ENCODE results near the gene LRRC4C.

Gene LRRC4C

DNA sequence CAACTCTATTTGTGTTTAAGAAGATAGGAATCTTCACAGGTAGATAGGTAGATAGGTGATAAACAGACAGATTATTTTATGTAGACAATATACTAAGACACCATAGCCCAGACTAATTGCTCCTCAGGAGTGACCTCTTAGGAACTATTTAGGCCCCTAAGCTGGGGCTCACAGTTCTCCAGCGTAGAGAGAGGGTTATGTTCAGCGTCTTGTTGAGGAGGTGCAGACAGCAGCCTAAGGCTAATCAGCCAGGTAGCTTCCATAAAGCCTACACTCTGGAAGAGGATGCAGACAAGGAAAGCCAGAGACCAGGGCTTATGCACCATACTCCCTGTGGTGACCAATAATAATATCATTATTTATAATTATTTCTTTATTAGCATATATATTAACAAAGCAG, 705.2 kb downstream of the LRRC4C start:
- no peaks in the 10 kb centered on the region for H3K27me3 Mint-ChIP-seq
- H3K36me3 Mint-ChIP-seq (ENCODE audit: low read depth): no peaks in the 10 kb centered on the region

DNA sequence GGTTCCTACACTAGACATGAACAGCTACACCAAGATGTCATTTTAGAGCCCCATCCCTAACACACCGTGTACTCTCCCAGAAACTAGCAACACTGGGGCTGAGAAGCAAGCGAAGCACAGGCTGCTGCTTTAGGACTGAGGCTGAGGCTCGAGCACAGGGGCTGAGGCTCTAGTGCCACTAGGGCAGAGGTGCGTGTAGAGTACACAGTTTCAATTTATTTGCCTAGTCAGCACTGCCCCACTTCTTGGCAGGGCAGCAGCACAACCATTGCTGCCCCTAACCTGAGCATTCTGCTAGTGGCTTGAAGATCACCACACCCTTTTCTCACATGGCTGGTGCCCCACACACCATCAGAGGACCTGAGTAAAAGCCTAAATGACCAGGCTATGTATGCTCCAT, 713.2 kb downstream of the LRRC4C start:
- Mint-ChIP-seq H3K4me3 (no peak overlapping the region), H3K27me3 (no peaks in the 10 kb centered on the region), H3K4me1 (ENCODE audit: low read depth) (no peaks in the 10 kb centered on the region), H3K9me3 (peaks cover 27% of the 10 kb centered on the region), H3K36me3 (ENCODE audit: low read depth) (no peaks in the 10 kb centered on the region), H3K27ac (no peak overlapping the region)
- no peak for DNase-seq

More for the DNA sequence above, 705.2 kb downstream of the LRRC4C start:
- no peak overlapping the region for H3K27ac Mint-ChIP-seq
- H3K9me3 Mint-ChIP-seq: peaks cover 17% of the 10 kb centered on the region
- no peak overlapping the region for H3K4me3 Mint-ChIP-seq
- DNase-seq: no peak
- H3K4me1 Mint-ChIP-seq (ENCODE audit: low read depth): no peaks in the 10 kb centered on the region

DNA sequence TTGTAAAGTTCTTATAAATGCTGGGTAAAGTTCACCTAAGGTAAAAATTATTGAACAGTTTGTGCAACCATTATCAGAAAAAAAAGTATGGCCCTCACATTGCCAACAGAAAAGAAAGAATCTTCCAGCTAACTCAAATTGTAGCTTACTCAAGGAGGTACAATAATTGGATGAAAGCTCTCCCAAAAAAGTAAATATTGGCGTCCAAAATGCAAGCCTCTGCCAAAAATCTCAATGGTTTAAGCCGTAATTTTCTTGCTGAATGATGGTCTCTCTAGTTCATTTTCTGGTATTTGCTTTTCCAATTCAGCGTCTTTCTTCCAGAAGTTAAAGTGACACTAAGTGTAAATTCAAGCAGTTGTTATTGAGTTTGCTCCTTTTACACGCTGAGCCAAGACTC, 727.3 kb downstream of the LRRC4C start:
- Mint-ChIP-seq H3K27me3 (no peaks in the 10 kb centered on the region), H3K4me3 (no peak overlapping the region), H3K27ac (no peak overlapping the region), H3K4me1 (ENCODE audit: low read depth) (no peaks in the 10 kb centered on the region), H3K36me3 (ENCODE audit: low read depth) (no peaks in the 10 kb centered on the region), H3K9me3 (peaks cover 22% of the 10 kb centered on the region)
- DNase-seq: no peak

DNA sequence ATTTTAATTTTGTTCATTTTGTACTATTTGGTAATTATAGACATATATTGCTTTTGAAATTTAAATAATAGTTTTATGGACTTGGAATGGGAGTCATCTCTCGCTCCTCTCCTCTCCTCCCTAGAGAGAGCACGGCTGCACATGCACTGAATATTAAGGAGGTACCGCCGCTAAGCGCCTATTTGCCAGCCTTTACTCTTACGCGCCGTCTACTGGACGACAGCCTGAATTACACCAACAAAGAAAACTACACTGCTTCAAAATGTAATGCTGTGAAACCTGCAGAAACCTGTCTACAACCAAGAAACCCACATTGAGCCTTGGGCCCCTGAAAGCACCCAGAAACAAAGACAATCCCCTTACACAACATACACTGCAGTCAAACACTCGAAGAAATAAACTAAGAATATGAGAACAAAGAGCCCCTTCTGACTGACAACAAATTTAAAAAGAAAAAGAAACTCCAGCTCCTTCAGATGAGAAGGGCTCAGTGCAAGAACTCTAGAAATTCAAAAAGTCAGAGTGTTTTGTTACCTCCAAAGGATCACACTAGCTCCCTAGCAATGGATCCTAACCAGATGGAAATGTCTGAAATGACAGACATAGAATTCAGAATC, 737.2 kb downstream of the LRRC4C start:
- Mint-ChIP-seq H3K4me1 (ENCODE audit: low read depth) (no peaks in the 10 kb centered on the region), H3K4me3 (no peak overlapping the region), H3K27ac (no peak overlapping the region), H3K9me3 (peaks cover 28% of the 10 kb centered on the region), H3K27me3 (no peaks in the 10 kb centered on the region), H3K36me3 (ENCODE audit: low read depth) (no peaks in the 10 kb centered on the region)
- no peak for DNase-seq

DNA sequence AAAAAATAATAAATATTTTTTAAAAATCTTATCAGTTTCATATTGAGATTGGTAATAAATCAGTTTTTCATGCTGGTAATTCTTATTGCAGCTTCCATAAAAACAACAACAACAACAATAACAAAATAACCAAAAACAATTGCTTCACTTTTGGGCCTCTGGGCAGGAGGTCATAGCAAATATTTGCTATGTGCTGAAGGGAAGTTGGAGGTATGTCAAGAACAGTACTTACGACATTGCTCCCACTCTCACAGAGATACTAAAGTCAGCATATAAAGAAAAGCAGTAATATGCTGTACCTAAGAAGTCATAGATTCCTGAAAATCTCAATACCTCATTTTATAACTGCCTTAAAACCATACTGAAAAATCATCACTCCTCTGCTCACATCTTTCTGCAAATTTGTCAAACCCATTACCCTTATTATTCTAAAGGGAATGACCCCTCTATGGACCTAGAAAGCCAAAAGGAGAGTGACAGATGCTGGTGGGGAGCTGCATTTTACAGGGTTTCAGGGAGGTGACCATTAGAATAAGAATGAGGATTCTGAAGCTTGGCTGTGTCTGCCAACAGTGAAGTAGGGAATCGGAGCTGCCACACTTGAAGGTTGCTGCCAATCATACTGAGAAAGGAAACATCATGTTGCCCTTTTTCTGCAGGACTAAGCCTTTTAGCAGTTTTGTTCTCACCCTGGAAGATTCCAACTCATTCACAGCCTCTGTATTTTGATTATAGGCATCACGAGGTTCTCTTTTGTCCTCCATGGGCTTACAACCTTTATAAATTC, 742.9 kb downstream of the LRRC4C start:
- Mint-ChIP-seq H3K27ac (no peak overlapping the region), H3K4me3 (no peak overlapping the region)

DNA sequence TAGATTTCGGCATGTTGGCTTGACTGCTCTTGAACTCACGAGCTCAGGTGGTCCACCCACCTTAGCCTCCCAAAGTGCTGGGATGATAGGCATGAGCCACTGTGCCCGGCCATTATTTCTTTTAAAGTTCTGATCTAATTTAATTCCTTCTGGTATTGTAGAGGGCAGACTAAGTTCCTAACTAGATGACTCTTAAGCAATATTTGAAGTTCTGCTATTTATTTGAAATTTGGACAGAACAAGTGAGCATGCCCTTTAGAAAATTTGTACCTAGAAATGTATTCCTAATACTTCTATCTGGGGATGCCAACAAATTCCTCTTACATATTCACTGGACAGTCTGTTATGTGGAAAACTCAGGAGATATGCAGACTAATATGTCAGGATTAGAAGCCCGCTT, 746.4 kb downstream of the LRRC4C start:
- no peaks in the 10 kb centered on the region for H3K27me3 Mint-ChIP-seq
- H3K36me3 Mint-ChIP-seq (ENCODE audit: low read depth): no peaks in the 10 kb centered on the region
- no peak overlapping the region for H3K4me3 Mint-ChIP-seq
- DNase-seq: no peak
- peaks cover 14% of the 10 kb centered on the region for H3K9me3 Mint-ChIP-seq
- H3K4me1 Mint-ChIP-seq (ENCODE audit: low read depth): no peaks in the 10 kb centered on the region
- H3K27ac Mint-ChIP-seq: no peak overlapping the region

More for the DNA sequence above, 742.9 kb downstream of the LRRC4C start:
- Mint-ChIP-seq H3K36me3 (ENCODE audit: low read depth) (no peaks in the 10 kb centered on the region), H3K9me3 (peaks cover 14% of the 10 kb centered on the region), H3K27me3 (no peaks in the 10 kb centered on the region), H3K4me1 (ENCODE audit: low read depth) (no peaks in the 10 kb centered on the region)
- no peak for DNase-seq

DNA sequence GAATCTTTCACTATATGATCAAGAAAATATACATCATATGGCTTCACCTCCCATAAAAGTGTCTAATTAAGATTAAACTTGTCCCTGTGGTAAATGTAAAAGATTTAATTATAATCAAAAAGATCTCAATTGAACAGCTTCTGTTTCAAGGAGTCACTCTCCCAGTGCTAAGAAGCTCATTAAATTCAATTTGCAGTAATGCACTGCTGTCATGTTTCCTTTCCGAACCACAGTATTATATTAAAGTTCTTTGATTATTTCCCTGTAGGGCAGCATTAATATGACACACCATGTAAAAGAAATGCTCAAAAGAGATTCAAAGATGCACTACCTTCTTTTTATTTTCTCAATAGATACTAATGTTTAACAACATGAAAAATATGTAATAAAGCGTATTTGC, 758.4 kb downstream of the LRRC4C start:
- no peaks in the 10 kb centered on the region for H3K27me3 Mint-ChIP-seq
- no peaks in the 10 kb centered on the region for H3K36me3 Mint-ChIP-seq (ENCODE audit: low read depth)
- no peak overlapping the region for H3K27ac Mint-ChIP-seq
- no peak overlapping the region for H3K4me3 Mint-ChIP-seq
- no peaks in the 10 kb centered on the region for H3K4me1 Mint-ChIP-seq (ENCODE audit: low read depth)
- DNase-seq: no peak
- peaks cover 13% of the 10 kb centered on the region for H3K9me3 Mint-ChIP-seq

DNA sequence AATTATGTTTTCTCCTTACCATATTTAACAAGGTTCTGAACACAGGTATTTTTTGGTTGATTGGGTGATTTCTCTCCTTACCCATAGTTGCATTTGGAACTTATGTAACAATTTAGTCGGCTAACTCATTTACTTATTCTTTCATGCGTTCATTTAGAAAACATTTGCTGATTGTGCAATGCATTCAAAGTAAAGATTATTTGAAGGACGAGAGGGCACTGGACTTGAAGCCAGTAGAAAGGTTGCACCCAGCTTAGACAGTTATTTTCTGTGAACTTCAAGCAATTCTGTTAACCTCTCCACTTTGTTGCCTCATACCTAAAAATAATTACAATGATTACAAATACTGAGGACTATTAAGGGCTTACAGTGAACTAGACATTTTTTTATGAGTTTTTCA, 769.6 kb downstream of the LRRC4C start:
- Mint-ChIP-seq H3K9me3 (peaks cover 25% of the 10 kb centered on the region), H3K4me3 (no peak overlapping the region), H3K27me3 (no peaks in the 10 kb centered on the region), H3K36me3 (ENCODE audit: low read depth) (no peaks in the 10 kb centered on the region), H3K27ac (no peak overlapping the region), H3K4me1 (ENCODE audit: low read depth) (no peaks in the 10 kb centered on the region)
- DNase-seq: no peak

DNA sequence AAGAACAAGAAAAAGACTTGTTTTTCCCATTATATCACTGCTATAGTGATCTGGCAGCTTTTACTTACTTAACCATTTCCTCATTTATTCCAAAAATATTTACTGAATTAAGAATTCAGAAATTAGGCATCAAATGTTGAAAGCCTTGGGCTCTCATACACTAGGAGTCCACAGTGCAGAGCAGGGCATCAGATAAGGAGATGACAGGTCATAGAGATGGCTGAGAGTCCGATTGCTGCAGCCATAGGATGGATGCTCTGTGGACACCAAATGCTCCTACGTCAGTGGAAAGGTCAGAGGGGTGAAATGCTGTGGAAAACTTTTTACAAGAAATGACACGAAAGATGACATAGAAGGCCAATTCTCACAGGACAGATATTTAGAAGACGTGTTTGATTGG, 771.1 kb downstream of the LRRC4C start:
- no peak overlapping the region for H3K27ac Mint-ChIP-seq
- DNase-seq: no peak
- H3K4me1 Mint-ChIP-seq (ENCODE audit: low read depth): no peaks in the 10 kb centered on the region
- H3K27me3 Mint-ChIP-seq: no peaks in the 10 kb centered on the region
- no peak overlapping the region for H3K4me3 Mint-ChIP-seq
- no peaks in the 10 kb centered on the region for H3K36me3 Mint-ChIP-seq (ENCODE audit: low read depth)
- peaks cover 22% of the 10 kb centered on the region for H3K9me3 Mint-ChIP-seq

DNA sequence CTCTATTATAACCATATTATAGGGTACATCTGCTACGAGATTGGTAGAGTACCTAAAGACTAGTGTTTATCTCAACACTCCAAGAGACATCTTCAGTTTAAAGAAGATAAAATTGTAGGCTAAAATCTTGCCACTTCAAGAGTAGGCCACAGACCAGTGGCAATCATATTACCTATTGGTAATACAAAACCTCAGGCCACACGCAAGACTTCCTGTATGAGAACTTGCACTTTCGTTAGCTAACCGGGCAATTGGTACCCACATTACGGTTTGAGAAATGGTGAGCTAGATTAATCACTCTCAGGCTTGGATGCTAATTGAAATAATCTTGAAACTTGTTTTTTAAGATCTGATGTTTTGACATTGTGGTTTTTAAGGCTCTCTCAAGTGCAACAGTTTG, 772.7 kb downstream of the LRRC4C start:
- DNase-seq: no peak
- H3K9me3 Mint-ChIP-seq: peaks cover 17% of the 10 kb centered on the region
- H3K36me3 Mint-ChIP-seq (ENCODE audit: low read depth): no peaks in the 10 kb centered on the region
- H3K4me3 Mint-ChIP-seq: no peak overlapping the region
- H3K4me1 Mint-ChIP-seq (ENCODE audit: low read depth): no peaks in the 10 kb centered on the region
- H3K27me3 Mint-ChIP-seq: no peaks in the 10 kb centered on the region
- no peak overlapping the region for H3K27ac Mint-ChIP-seq

DNA sequence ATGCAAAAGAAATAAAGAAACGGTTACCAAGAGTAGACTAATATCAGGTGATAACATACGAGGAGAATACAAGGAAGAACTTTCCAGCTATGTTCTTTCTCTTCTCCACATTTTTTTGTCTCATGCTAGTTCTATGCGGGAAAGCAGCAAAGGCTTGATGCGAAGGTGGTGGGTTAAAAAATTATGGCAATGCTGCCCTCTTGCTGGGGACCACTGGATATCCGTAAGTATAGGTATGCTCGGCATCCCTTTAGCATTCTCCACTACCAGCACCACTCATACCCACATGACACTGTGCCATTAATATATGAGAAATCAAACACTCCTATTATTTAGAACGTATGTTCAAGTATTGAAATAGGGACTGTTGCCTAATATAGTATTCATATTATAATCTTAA, 776.4 kb downstream of the LRRC4C start:
- H3K27me3 Mint-ChIP-seq: no peaks in the 10 kb centered on the region
- no peaks in the 10 kb centered on the region for H3K36me3 Mint-ChIP-seq (ENCODE audit: low read depth)
- H3K9me3 Mint-ChIP-seq: peaks cover 12% of the 10 kb centered on the region
- H3K27ac Mint-ChIP-seq: no peak overlapping the region
- no peak for DNase-seq
- H3K4me3 Mint-ChIP-seq: no peak overlapping the region
- H3K4me1 Mint-ChIP-seq (ENCODE audit: low read depth): no peaks in the 10 kb centered on the region

DNA sequence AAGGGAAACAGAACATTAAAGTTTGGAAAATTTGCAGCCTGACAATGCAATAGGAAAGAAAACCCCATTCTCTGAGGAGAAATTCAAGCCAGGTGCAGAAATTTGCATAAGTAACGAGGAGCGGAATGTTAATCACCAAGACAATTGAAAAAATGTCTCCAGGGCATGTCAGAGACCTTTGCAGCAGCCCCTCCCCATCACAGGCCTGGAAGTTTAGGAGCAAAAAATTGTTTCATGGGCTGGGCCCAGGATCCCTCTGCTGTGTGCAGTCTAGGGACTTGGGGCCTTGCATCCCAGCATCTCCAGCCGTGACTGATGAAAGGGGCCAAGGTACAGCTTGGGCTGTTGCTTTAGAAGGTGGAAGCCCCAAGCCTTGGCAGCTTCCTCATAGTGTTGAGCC, 780.2 kb downstream of the LRRC4C start:
- Mint-ChIP-seq H3K9me3 (peaks cover 14% of the 10 kb centered on the region), H3K4me3 (no peak overlapping the region), H3K4me1 (ENCODE audit: low read depth) (no peaks in the 10 kb centered on the region), H3K27me3 (no peaks in the 10 kb centered on the region), H3K27ac (no peak overlapping the region), H3K36me3 (ENCODE audit: low read depth) (no peaks in the 10 kb centered on the region)
- no peak for DNase-seq

DNA sequence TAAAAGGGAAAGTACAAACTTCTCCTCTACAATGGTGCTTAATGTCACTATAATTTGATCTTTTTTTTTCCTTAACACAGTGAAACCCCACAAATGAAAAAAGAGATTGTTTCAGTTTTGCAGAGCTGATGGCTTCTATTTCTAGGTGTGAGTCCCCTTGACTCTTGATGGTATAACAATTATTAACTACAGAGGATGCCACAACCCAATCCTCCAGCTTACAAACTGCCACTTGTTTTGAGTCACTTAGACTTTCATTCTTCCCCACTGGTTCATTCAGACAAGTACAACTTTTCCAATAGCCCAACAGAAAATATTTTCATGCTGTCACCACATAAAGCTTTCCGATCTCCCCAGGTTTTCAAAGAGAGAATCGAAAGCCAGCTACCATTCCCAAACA, 812.2 kb downstream of the LRRC4C start:
- H3K9me3 Mint-ChIP-seq: peaks cover 47% of the 10 kb centered on the region
- no peaks in the 10 kb centered on the region for H3K27me3 Mint-ChIP-seq
- H3K27ac Mint-ChIP-seq: no peak overlapping the region
- no peak for DNase-seq
- no peaks in the 10 kb centered on the region for H3K36me3 Mint-ChIP-seq (ENCODE audit: low read depth)
- H3K4me1 Mint-ChIP-seq (ENCODE audit: low read depth): no peaks in the 10 kb centered on the region
- no peak overlapping the region for H3K4me3 Mint-ChIP-seq

DNA sequence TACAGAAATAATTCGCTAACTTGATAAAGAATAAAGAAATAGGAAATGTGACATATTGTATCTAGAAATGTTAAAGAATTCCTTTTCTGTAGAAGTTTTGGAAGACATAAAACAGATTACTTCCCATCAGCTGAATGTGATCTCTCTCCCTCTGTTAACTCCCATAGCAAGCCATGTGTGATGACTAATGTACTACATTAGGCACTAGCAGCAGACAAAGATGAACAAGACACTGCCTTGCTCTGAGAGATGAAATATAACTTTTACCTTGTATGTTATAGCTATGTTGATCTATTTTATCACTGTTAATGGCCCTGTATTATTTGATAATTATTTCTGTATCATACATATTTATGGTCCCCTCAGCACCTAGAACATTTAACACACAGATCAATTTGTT, 817.2 kb downstream of the LRRC4C start:
- no peak for DNase-seq
- Mint-ChIP-seq H3K27ac (no peak overlapping the region), H3K27me3 (no peaks in the 10 kb centered on the region), H3K4me3 (no peak overlapping the region), H3K4me1 (ENCODE audit: low read depth) (no peaks in the 10 kb centered on the region), H3K9me3 (peaks cover 28% of the 10 kb centered on the region), H3K36me3 (ENCODE audit: low read depth) (no peaks in the 10 kb centered on the region)

DNA sequence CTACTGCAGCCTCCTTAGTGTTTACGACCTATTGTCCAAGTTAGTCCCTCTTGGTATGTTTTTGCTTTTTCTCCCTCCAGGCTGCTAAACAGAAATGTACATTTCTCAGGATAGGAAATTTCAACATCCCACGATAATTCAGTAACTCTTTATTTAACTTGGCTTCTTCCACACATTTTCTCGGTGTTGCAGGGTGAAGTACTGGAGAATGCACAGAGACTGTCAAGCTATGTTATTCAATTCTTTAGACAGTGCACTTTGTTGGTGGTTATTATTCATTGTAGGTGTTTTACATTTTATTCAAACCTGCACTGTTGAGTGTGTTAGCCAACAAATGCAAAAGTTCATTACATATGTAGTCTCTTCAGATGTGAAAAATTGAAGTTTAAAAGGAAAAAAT, 839.8 kb downstream of the LRRC4C start:
- no peak for DNase-seq
- H3K36me3 Mint-ChIP-seq (ENCODE audit: low read depth): no peaks in the 10 kb centered on the region
- H3K4me3 Mint-ChIP-seq: no peak overlapping the region
- no peak overlapping the region for H3K27ac Mint-ChIP-seq
- H3K4me1 Mint-ChIP-seq (ENCODE audit: low read depth): no peaks in the 10 kb centered on the region
- H3K27me3 Mint-ChIP-seq: no peaks in the 10 kb centered on the region
- peaks cover 22% of the 10 kb centered on the region for H3K9me3 Mint-ChIP-seq

Data from activated T-cell treated with anti-CD3 and anti-CD28 coated beads, Interleukin-2, amount 50 U/mL, for 24 hours (primary cell).